GM12874 (cell line): ENCODE data around the gene TMEM131.

ENCODE experiments used
- CTCF ChIP-seq: IDR thresholded peaks from 2 replicates; pipeline ENCODE4 v1.5.1; 2011; ENCODE audit warnings: low read depth, mild to moderate bottlenecking, control low read depth, low read length, moderate library complexity; ENCODE audit not compliant: insufficient read depth

Gene TMEM131

GRCh38 chr2:97911206-97911921 is 84.4 kb downstream of the TMEM131 start:
- TF ChIP-seq CTCF, result no peak

GRCh38 chr2:97910403-97911205 is 85.1 kb downstream of the TMEM131 start:
- no peak for TF ChIP-seq CTCF

- TF ChIP-seq CTCF, result no peak
Measured at GRCh38 chr2:97908208-97908676, 87.5 kb downstream of the TMEM131 start.

GRCh38 chr2:97907369-97908100 is 88.2 kb downstream of the TMEM131 start:
- TF ChIP-seq CTCF, result no peak

- TF ChIP-seq CTCF, result no peak
Measured at GRCh38 chr2:97906307-97906706, 89.4 kb downstream of the TMEM131 start.

GRCh38 chr2:97905294-97905693 is 90.5 kb downstream of the TMEM131 start:
- no peak for TF ChIP-seq CTCF

- TF ChIP-seq CTCF, result no peak
Measured at GRCh38 chr2:97901862-97902261, 93.9 kb downstream of the TMEM131 start.
